HCT116 (cell line): Measurements from ENCODE around the gene OBSCN. TPM values are rescaled to one million over a fixed set of nuclear protein-coding genes. Genes with fewer than 3 reads are reported as not detected.

Experiments used
- ATAC-seq: fragments of 200-7000 bp; cut with Tn5 transposase; 2 replicates; pipeline ENCODE4 v1.9.1; 2020; ENCODE audit warnings: mild to moderate bottlenecking, moderate library complexity
- BruUV-seq: library from RNA; stranded (reverse); fragments of 400-500 nt; replicated peaks from 2 replicates; lab custom pipeline; 2021; lab: Mats Ljungman, UMichigan
- CTCF ChIA-PET: fragments of 300-600 bp; sonication (Branson Sonifier 250); formaldehyde crosslinking; loops from one replicate; lab custom pipeline; 2021; ENCODE audit warnings: antibody characterized with exemption; lab: Charles Lee
- POLR2A ChIA-PET: fragments of 300-600, 350-600 bp; sonication (Branson Sonifier 250); formaldehyde crosslinking; loops from one replicate; lab custom pipeline; 2021; ENCODE audit warnings: antibody characterized with exemption; lab: Charles Lee
- RAD21 ChIA-PET, 2 experiments: fragments of 300-600 bp; sonication (Branson Sonifier 250); formaldehyde crosslinking; loops; one replicate each; lab custom pipeline; 2023; ENCODE audit warnings: low total read pairs in 2 of 2; ENCODE audit not compliant: uncharacterized antibody in 2 of 2, unreplicated experiment in 2 of 2, low non-redundant PET in 1 of 2; lab: Charles Lee
- DNase-seq: peaks from one replicate; pipeline ENCODE4 v3.0.0-alpha.2; 2010; ENCODE audit warnings: low read depth, low spot score
- H2AFZ ChIP-seq: fragments of 200-600 bp; shearing (Covaris generic), sonication (generic); 2 replicates; pipeline ENCODE4 v1.6.1; 2017; ENCODE audit warnings: low read depth, mixed run types, mixed read lengths, antibody characterized with exemption, low read length; ENCODE audit not compliant: poor library complexity, severe bottlenecking
- H3K27ac ChIP-seq: 2 replicates; pipeline ENCODE4 v1.5.1; 2012; ENCODE audit warnings: low read depth, low read length
- H3K27me3 ChIP-seq: fragments of 200-600 bp; sonication (generic); 2 replicates; pipeline ENCODE4 v1.6.1; 2016; ENCODE audit warnings: mixed run types, low read length, mixed read lengths; ENCODE audit not compliant: insufficient read depth
- H3K36me3 ChIP-seq, 2 experiments: fragments of 200-500 bp in 1 of 2; fragments of 200-600 bp in 1 of 2; sonication (Bioruptor generic) in 1 of 2; sonication (generic) in 1 of 2; 2 replicates each; pipeline versions ENCODE4 v1.5.1 to v1.6.1; 2014 to 2016; ENCODE audit warnings: low read length in 2 of 2, inconsistent platforms in 1 of 2, mixed read lengths in 1 of 2, mixed run types in 1 of 2; ENCODE audit not compliant: insufficient read depth in 2 of 2, control insufficient read depth in 1 of 2
- H3K4me1 ChIP-seq, 2 experiments: fragments of 200-600 bp in 1 of 2; sonication (generic) in 1 of 2; 2 replicates each; pipeline versions ENCODE4 v1.5.1 to v1.6.1; 2012 to 2017; ENCODE audit warnings: low read length in 2 of 2, inconsistent platforms in 1 of 2, mild to moderate bottlenecking in 1 of 2, mixed read lengths in 1 of 2, mixed run types in 1 of 2, moderate library complexity in 1 of 2; ENCODE audit not compliant: insufficient read depth in 2 of 2, control insufficient read depth in 1 of 2
- H3K4me2 ChIP-seq: fragments of 200-600 bp; sonication (generic); 2 replicates; pipeline ENCODE4 v1.6.1; 2017; ENCODE audit warnings: mixed run types, low read length, mixed read lengths
- H3K4me3 ChIP-seq, 2 experiments: fragments of 200-600 bp in 1 of 2; sonication (generic) in 1 of 2; replicated peaks in 1 of 2; 2 replicates each; pipeline ENCODE4 v1.5.1; 2011 to 2016; ENCODE audit warnings: low read length in 2 of 2, control low read depth in 1 of 2, low read depth in 1 of 2, mild to moderate bottlenecking in 1 of 2, mixed read lengths in 1 of 2, mixed run types in 1 of 2
- H3K79me2 ChIP-seq: fragments of 200-600 bp; sonication (generic); 2 replicates; pipeline ENCODE4 v1.6.1; 2017; ENCODE audit warnings: mild to moderate bottlenecking, mixed run types, low read length, moderate library complexity, mixed read lengths; ENCODE audit not compliant: insufficient read depth
- H3K9ac ChIP-seq: fragments of 200-600 bp; sonication (generic); 2 replicates; pipeline ENCODE4 v1.6.1; 2016; ENCODE audit warnings: low read length, mixed read lengths
- H3K9me2 ChIP-seq: fragments of 200-600 bp; sonication (generic), shearing (Covaris generic); 2 replicates; pipeline ENCODE4 v1.6.1; 2017; ENCODE audit warnings: mixed run types, mild to moderate bottlenecking, moderate library complexity; ENCODE audit not compliant: insufficient read depth
- H3K9me3 ChIP-seq, 2 experiments: fragments of 200-500 bp in 1 of 2; fragments of 200-600 bp in 1 of 2; sonication (Bioruptor generic) in 1 of 2; sonication (generic) in 1 of 2; 2 replicates each; pipeline ENCODE4 v1.6.1; 2014 to 2017; ENCODE audit warnings: low read length in 2 of 2, mixed read lengths in 2 of 2, inconsistent platforms in 1 of 2, low read depth in 1 of 2, mild to moderate bottlenecking in 1 of 2, mixed run types in 1 of 2, moderate library complexity in 1 of 2; ENCODE audit not compliant: control insufficient read depth in 1 of 2, insufficient read depth in 1 of 2
- H4K20me1 ChIP-seq: fragments of 200-600 bp; sonication (generic), shearing (Covaris generic); 2 replicates; pipeline ENCODE4 v1.6.1; 2017; ENCODE audit warnings: mixed run types, mild to moderate bottlenecking, moderate library complexity; ENCODE audit not compliant: insufficient read depth
- CEBPB ChIP-seq: IDR thresholded peaks from 2 replicates; pipeline ENCODE4 v1.6.1; 2012; ENCODE audit warnings: low read depth
- CTCF ChIP-seq, 3 experiments: fragments of 200-600 bp in 1 of 3; sonication (generic) in 1 of 3; IDR thresholded peaks in 2 of 3; conservative IDR thresholded peaks in 1 of 3; 2 replicates each; pipeline ENCODE4 v1.5.1; 2012 to 2017; ENCODE audit warnings: low read depth in 2 of 3, low read length in 2 of 3, antibody characterized with exemption in 1 of 3, borderline replicate concordance in 1 of 3, control low read depth in 1 of 3, mild to moderate bottlenecking in 1 of 3, mixed read lengths in 1 of 3, mixed run types in 1 of 3, moderate library complexity in 1 of 3; ENCODE audit not compliant: insufficient read depth in 1 of 3
- EZH2phosphoT487 ChIP-seq: fragments of 200-600 bp; IDR thresholded peaks from 2 replicates; pipeline ENCODE4 v1.6.1; 2018; ENCODE audit warnings: antibody characterized with exemption, borderline replicate concordance
- POLR2A ChIP-seq: IDR thresholded peaks from 2 replicates; pipeline ENCODE4 v1.7.0; 2011; ENCODE audit warnings: borderline replicate concordance; ENCODE audit not compliant: insufficient read depth, insufficient read length; ENCODE audit errors: extremely low read depth
- POLR2AphosphoS5 ChIP-seq: IDR thresholded peaks from 2 replicates; pipeline ENCODE4 v1.6.1; 2011; ENCODE audit warnings: mild to moderate bottlenecking, low read depth, low read length, moderate library complexity
- REST ChIP-seq: IDR thresholded peaks from 2 replicates; pipeline ENCODE4 v1.6.1; 2012; ENCODE audit warnings: low read depth
- SP1 ChIP-seq: IDR thresholded peaks from 2 replicates; pipeline ENCODE4 v1.6.1; 2012; ENCODE audit warnings: low read depth
- ZFX ChIP-seq: fragments of 450-650 bp; IDR thresholded peaks from 2 replicates; pipeline ENCODE4 v1.6.1; 2017
- intact Hi-C: fragments of 100-400 bp; cut with micrococcal nuclease; formaldehyde crosslinking; loops from 2 replicates; pipeline ENCODE4 v1.10.0; 2022
- total RNA-seq: library from RNA; stranded (reverse); gene quantifications from one replicate; pipeline ENCODE4 v1.2.1, GENCODE V29; 2021; ENCODE audit not compliant: unreplicated experiment
- TF ChIP-seq, protein P1 (sequence below): IDR thresholded peaks from 2 replicates; pipeline ENCODE4 v1.6.1; 2012

OBSCN gene
- total RNA-seq, 1 experiment from 2014 or later = 16.6 TPM

GRCh38 chr1:228270032-228270431, 62.2 kb downstream of the OBSCN start:
- H3K36me3 ChIP-seq = no peaks in the 10 kb centered on the region
- no peaks in the 10 kb centered on the region for H3K9me2 ChIP-seq
- peaks cover under 1 to 4% of the 10 kb centered on the region in 2 experiments; a peak in 2 of 4 replicates for H3K4me1 ChIP-seq
- no TSS peak for BruUV-seq
- intact Hi-C loops = no loop called here
- ChIA-PET POLR2A (no interaction called here), CTCF (no interaction called here), RAD21 (no interaction called here)
- no peaks in the 10 kb centered on the region for H3K9me3 ChIP-seq
- no peak overlapping the region for H3K4me2 ChIP-seq
- H3K27me3 ChIP-seq = no peaks in the 10 kb centered on the region
- no peak overlapping the region for H3K27ac ChIP-seq
- no peak overlapping the region for H2AFZ ChIP-seq
- no peaks in the 10 kb centered on the region for H3K79me2 ChIP-seq
- H4K20me1 ChIP-seq = no peaks in the 10 kb centered on the region
- no peak overlapping the region for H3K4me3 ChIP-seq
- no peak for ATAC-seq
- no peak for DNase-seq
- TF ChIP-seq CTCF (IDR thresholded peaks at IDR 0.05 in 2 of 3, conservative IDR thresholded peaks at IDR 0.05 in 1 of 3; ENCODE audit: borderline replicate concordance in 1 of 3, insufficient read depth in 1 of 3, low read depth in 2 of 3, low read length in 2 of 3) = no peak
- TF ChIP-seq, protein P1, sequence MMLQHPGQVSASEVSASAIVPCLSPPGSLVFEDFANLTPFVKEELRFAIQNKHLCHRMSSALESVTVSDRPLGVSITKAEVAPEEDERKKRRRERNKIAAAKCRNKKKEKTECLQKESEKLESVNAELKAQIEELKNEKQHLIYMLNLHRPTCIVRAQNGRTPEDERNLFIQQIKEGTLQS = no peak
- TF ChIP-seq EZH2phosphoT487 = no peak
- TF ChIP-seq CEBPB = no peak
- no peak for TF ChIP-seq REST
- TF ChIP-seq POLR2A = no peak
- no peak for TF ChIP-seq POLR2AphosphoS5
- no peak for TF ChIP-seq ZFX
- TF ChIP-seq SP1 = no peak
- H3K9ac ChIP-seq = no peak overlapping the region
